Measurements from ENCODE around the gene COX4I1. TPM values are rescaled to one million over a fixed set of nuclear protein-coding genes. Genes with fewer than 3 reads are reported as not detected.

COX4I1 gene
- total RNA-seq, 2 donors from 2014 or later: 1,115 to 1,368 TPM

GRCh38 chr16:85763616-85764015 lies 35.9 kb upstream of the COX4I1 start:
- ATAC-seq (no peak), DNase-seq (no peak)
- intact Hi-C loops (cut with DNase I, micrococcal nuclease): no loop called here

GRCh38 chr16:85765211-85765610 lies 34.3 kb upstream of the COX4I1 start:
- ATAC-seq (no peak), DNase-seq (no peak)
- intact Hi-C loops (cut with DNase I, micrococcal nuclease): no loop called here

GRCh38 chr16:85765767-85766166 lies 33.7 kb upstream of the COX4I1 start:
- intact Hi-C loops (cut with DNase I, micrococcal nuclease): no loop called here
- ATAC-seq: no peak
- DNase-seq: no peak

- ATAC-seq (no peak), DNase-seq (no peak)
- intact Hi-C loops (cut with DNase I, micrococcal nuclease): no loop called here
Measured at GRCh38 chr16:85767531-85767930, 32.0 kb upstream of the COX4I1 start.

- ATAC-seq: no peak
- no peak for DNase-seq
- intact Hi-C loops (cut with DNase I, micrococcal nuclease): no loop called here
Measured at GRCh38 chr16:85768199-85768598, 31.3 kb upstream of the COX4I1 start.

GRCh38 chr16:85770741-85771140 lies 28.8 kb upstream of the COX4I1 start:
- DNase-seq (no peak), ATAC-seq (no peak)
- intact Hi-C loops (cut with DNase I, micrococcal nuclease): no loop called here

- intact Hi-C loops (cut with DNase I, micrococcal nuclease): no loop called here
- DNase-seq (no peak), ATAC-seq (no peak)
Measured at GRCh38 chr16:85773044-85773443, 26.5 kb upstream of the COX4I1 start.

- DNase-seq (no peak), ATAC-seq (no peak)
- intact Hi-C loops (cut with DNase I, micrococcal nuclease): no loop called here
Measured at GRCh38 chr16:85774136-85774535, 25.4 kb upstream of the COX4I1 start.

- no peak for ATAC-seq
- DNase-seq: no peak
- intact Hi-C loops (cut with DNase I, micrococcal nuclease): no loop called here
Measured at GRCh38 chr16:85774811-85775210, 24.7 kb upstream of the COX4I1 start.

- intact Hi-C loops (cut with DNase I, micrococcal nuclease): no loop called here
- ATAC-seq: no peak
- DNase-seq: no peak
Measured at GRCh38 chr16:85777583-85778310, 21.7 kb upstream of the COX4I1 start.

GRCh38 chr16:85778873-85779272 lies 20.6 kb upstream of the COX4I1 start:
- ATAC-seq (no peak), DNase-seq (no peak)
- intact Hi-C loops (cut with DNase I, micrococcal nuclease): no loop called here

- DNase-seq (no peak), ATAC-seq (no peak)
- intact Hi-C loops (cut with DNase I, micrococcal nuclease): no loop called here
Measured at GRCh38 chr16:85780281-85780680, 19.2 kb upstream of the COX4I1 start.

GRCh38 chr16:85781156-85781555 lies 18.3 kb upstream of the COX4I1 start:
- DNase-seq (no peak), ATAC-seq (no peak)
- intact Hi-C loops (cut with DNase I, micrococcal nuclease): no loop called here

- intact Hi-C loops (cut with DNase I, micrococcal nuclease): no loop called here
- DNase-seq (peak; percentile 37 to 60), ATAC-seq (peak; percentile 84)
Measured at GRCh38 chr16:85781695-85782370, 17.7 kb upstream of the COX4I1 start.

- intact Hi-C loops (cut with DNase I, micrococcal nuclease): no loop called here
- no peak for DNase-seq
- no peak for ATAC-seq
Measured at GRCh38 chr16:85782451-85782850, 17.0 kb upstream of the COX4I1 start.

GRCh38 chr16:85783441-85783840 lies 16.1 kb upstream of the COX4I1 start:
- no peak for DNase-seq
- ATAC-seq: no peak
- intact Hi-C loops (cut with DNase I, micrococcal nuclease): no loop called here

GRCh38 chr16:85784813-85785212 lies 14.7 kb upstream of the COX4I1 start:
- intact Hi-C loops (cut with DNase I, micrococcal nuclease): no loop called here
- ATAC-seq (no peak), DNase-seq (no peak)

GRCh38 chr16:85785927-85786326 lies 13.6 kb upstream of the COX4I1 start:
- intact Hi-C loops (cut with DNase I, micrococcal nuclease): no loop called here
- DNase-seq: no peak
- ATAC-seq: no peak

- intact Hi-C loops (cut with DNase I, micrococcal nuclease): no loop called here
- no peak for ATAC-seq
Measured at GRCh38 chr16:85788819-85789218, 10.7 kb upstream of the COX4I1 start.

GRCh38 chr16:85789773-85790172 lies 9.7 kb upstream of the COX4I1 start:
- intact Hi-C loops (cut with DNase I, micrococcal nuclease): no loop called here
- no peak for DNase-seq
- ATAC-seq: no peak

More at GRCh38 chr16:85788819-85789218, 10.7 kb upstream of the COX4I1 start:
- no peak for DNase-seq

All from left colon (tissue), 2 donors.